Mesothelial cell of epicardium (in vitro differentiated cells): ENCODE results near the gene ITGB3BP. TPM values are rescaled to one million over a fixed set of nuclear protein-coding genes. Genes with fewer than 3 reads are reported as not detected.

Experiments used
- DNase-seq, 2 experiments: peaks; one replicate each; pipeline ENCODE4 v3.0.0; 2021; ENCODE audit warnings: low spot score in 2 of 2; ENCODE audit not compliant: unreplicated experiment in 2 of 2
- H3K27ac Mint-ChIP-seq: 2 replicates; pipeline ENCODE4 v1.8.0; 2021; ENCODE audit warnings: mixed read lengths
- H3K27me3 Mint-ChIP-seq: 2 replicates; pipeline ENCODE4 v1.8.0; 2021; ENCODE audit warnings: low read depth, mixed read lengths
- H3K36me3 Mint-ChIP-seq: 2 replicates; pipeline ENCODE4 v1.8.0; 2021; ENCODE audit warnings: mixed read lengths
- H3K4me1 Mint-ChIP-seq: 2 replicates; pipeline ENCODE4 v1.8.0; 2021; ENCODE audit warnings: mixed read lengths
- H3K4me3 Mint-ChIP-seq: 2 replicates; pipeline ENCODE4 v1.8.0; 2021; ENCODE audit warnings: mild to moderate bottlenecking, moderate library complexity, mixed read lengths
- H3K9me3 Mint-ChIP-seq: 2 replicates; pipeline ENCODE4 v1.8.0; 2021; ENCODE audit warnings: mixed read lengths
- total RNA-seq: library from RNA; stranded (reverse); gene quantifications from 3 replicates; pipeline ENCODE4 v1.2.1, GENCODE V29; 2021
- TF ChIP-seq, protein P1 (sequence below): fragments of 200-600 bp; sonication (generic); IDR thresholded peaks from one replicate; pipeline ENCODE4 v1.5.0; 2021; ENCODE audit warnings: antibody characterized with exemption; ENCODE audit not compliant: unreplicated experiment

ITGB3BP gene
- total RNA-seq, 1 donor from 2014 or later, result 37.7 TPM

DNA sequence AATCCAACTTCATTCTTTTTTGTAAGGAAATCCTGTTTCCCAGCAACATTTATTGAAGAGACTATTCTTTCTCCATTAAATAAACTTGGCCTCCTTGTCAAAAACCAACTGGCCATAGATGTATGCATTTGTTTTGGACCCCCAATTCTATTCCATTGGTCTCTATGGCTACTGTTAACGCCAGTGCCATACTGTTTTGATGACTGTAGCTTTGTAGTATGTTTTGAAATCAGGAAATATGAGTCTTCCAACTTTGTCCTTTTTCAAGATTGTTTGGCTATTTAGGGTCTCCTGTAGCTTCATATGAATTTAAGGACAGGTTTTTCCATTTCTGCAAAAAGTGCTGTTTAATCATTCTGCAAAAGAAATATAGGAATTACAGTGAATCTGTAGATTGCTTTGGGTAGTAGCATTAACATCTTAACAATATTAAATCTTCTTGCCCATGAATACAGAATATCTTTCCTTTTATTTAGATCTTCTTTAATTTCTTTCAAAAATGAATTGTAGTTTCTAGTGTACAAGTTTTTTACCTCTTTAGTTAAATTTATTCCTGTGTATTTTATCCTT lies 61.3 kb downstream of the ITGB3BP start:
- H3K4me1 Mint-ChIP-seq, result no peaks in the 10 kb centered on the region
- no peak overlapping the region for H3K4me3 Mint-ChIP-seq
- peaks cover 19% of the 10 kb centered on the region for H3K9me3 Mint-ChIP-seq
- no peaks in the 10 kb centered on the region for H3K27me3 Mint-ChIP-seq
- H3K36me3 Mint-ChIP-seq, result peaks cover 25% of the 10 kb centered on the region
- no peak for DNase-seq
- TF ChIP-seq, protein P1, sequence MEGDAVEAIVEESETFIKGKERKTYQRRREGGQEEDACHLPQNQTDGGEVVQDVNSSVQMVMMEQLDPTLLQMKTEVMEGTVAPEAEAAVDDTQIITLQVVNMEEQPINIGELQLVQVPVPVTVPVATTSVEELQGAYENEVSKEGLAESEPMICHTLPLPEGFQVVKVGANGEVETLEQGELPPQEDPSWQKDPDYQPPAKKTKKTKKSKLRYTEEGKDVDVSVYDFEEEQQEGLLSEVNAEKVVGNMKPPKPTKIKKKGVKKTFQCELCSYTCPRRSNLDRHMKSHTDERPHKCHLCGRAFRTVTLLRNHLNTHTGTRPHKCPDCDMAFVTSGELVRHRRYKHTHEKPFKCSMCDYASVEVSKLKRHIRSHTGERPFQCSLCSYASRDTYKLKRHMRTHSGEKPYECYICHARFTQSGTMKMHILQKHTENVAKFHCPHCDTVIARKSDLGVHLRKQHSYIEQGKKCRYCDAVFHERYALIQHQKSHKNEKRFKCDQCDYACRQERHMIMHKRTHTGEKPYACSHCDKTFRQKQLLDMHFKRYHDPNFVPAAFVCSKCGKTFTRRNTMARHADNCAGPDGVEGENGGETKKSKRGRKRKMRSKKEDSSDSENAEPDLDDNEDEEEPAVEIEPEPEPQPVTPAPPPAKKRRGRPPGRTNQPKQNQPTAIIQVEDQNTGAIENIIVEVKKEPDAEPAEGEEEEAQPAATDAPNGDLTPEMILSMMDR, result no peak
- no peak overlapping the region for H3K27ac Mint-ChIP-seq

GRCh38 chr1:63458750-63459149 lies 64.3 kb downstream of the ITGB3BP start:
- no peak overlapping the region for H3K4me3 Mint-ChIP-seq
- TF ChIP-seq, protein P1, result no peak
- peaks cover 25% of the 10 kb centered on the region for H3K36me3 Mint-ChIP-seq

GRCh38 chr1:63454269-63454668 lies 68.8 kb downstream of the ITGB3BP start:
- Mint-ChIP-seq H3K4me3 (no peak overlapping the region), H3K36me3 (peaks cover 3% of the 10 kb centered on the region), H3K27ac (no peak overlapping the region), H3K4me1 (no peaks in the 10 kb centered on the region), H3K27me3 (no peaks in the 10 kb centered on the region), H3K9me3 (no peaks in the 10 kb centered on the region)
- TF ChIP-seq, protein P1, result no peak
- DNase-seq, result no peak

More at GRCh38 chr1:63458750-63459149, 64.3 kb downstream of the ITGB3BP start:
- no peak for DNase-seq
- no peak overlapping the region for H3K27ac Mint-ChIP-seq
- no peaks in the 10 kb centered on the region for H3K27me3 Mint-ChIP-seq
- no peaks in the 10 kb centered on the region for H3K4me1 Mint-ChIP-seq
- H3K9me3 Mint-ChIP-seq, result peaks cover 19% of the 10 kb centered on the region

GRCh38 chr1:63453232-63453631 lies 69.8 kb downstream of the ITGB3BP start:
- H3K36me3 Mint-ChIP-seq, result peaks cover 2% of the 10 kb centered on the region
- H3K27ac Mint-ChIP-seq, result no peak overlapping the region
- H3K27me3 Mint-ChIP-seq, result no peaks in the 10 kb centered on the region
- TF ChIP-seq, protein P1, result no peak
- H3K9me3 Mint-ChIP-seq, result no peaks in the 10 kb centered on the region
- no peak for DNase-seq
- no peak overlapping the region for H3K4me3 Mint-ChIP-seq
- H3K4me1 Mint-ChIP-seq, result no peaks in the 10 kb centered on the region

- no peaks in the 10 kb centered on the region for H3K4me1 Mint-ChIP-seq
- no peak for DNase-seq
These were observed 72.6 kb downstream of the ITGB3BP start for GRCh38 chr1:63450416-63450815.

More at GRCh38 chr1:63450416-63450815, 72.6 kb downstream of the ITGB3BP start:
- TF ChIP-seq, protein P1, result no peak
- Mint-ChIP-seq H3K36me3 (peaks cover 3% of the 10 kb centered on the region), H3K4me3 (no peak overlapping the region), H3K27ac (no peak overlapping the region), H3K27me3 (no peaks in the 10 kb centered on the region), H3K9me3 (peaks cover 3% of the 10 kb centered on the region)
